NCI-H2029 treated with DMSO at 0.1 percent for 48 hours (cell line): ENCODE results near the gene DMBT1.
"Not testable (repeated sequence)": the region's sequence is repeated elsewhere in the genome, so short reads cannot be mapped to it uniquely, and the experiment has no call there.

Source experiments
- DNase-seq: peaks from one replicate; lab custom pipeline; 2025; lab: John Stamatoyannopoulos, UW

DMBT1 gene

DNA sequence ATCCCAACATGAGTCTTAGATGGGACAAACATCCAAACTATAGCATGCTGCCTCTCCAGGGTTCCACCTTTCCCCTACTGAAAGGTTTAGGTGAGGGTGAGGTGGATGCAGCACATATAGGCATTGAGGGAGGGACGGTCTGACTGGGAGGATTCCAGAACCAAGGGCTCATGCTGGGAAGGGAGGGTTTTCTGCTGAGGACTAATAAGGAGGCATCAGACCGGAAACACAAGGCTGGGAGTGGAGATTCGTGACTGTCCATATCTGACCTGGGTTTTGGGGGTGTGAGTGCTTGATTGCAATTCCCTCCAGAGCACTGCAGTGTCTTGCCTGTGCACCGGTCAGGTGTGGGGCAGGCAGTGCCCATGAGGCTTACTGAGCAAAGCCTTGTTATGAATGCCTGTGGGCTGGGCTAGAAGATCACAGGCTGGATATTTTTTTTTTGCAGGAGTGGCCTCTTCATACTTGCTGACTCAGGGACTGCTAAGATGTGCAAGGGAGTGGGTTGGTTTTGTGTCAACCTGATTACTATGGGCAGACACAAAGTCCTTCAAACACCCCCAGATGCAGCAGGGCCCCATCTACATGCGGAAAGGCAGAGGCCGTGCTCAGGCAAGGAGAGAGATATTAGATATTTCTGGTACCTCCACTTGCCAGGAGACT is 26.7 kb downstream of the DMBT1 start:
- DNase-seq: no peak

DNA sequence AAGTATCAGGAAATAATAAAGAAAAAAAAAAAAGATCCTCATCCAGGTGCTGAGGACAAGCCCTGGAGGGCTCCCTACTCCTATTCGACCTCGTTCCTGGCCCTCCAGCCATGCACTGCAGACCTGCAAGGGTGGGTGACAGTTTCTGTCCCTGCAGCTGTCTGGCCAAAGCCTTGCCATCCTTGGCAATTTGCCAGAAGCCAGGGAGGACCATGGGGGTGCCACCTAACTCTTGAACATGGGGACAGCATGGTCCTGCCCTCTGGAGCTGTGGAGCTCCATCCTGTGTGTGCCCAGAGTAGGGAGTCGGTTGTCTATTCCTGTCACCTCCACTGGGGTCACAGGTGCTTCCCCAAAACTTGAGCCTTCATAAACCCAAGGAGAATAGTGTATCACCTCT is 27.8 kb downstream of the DMBT1 start:
- no peak for DNase-seq

DNA sequence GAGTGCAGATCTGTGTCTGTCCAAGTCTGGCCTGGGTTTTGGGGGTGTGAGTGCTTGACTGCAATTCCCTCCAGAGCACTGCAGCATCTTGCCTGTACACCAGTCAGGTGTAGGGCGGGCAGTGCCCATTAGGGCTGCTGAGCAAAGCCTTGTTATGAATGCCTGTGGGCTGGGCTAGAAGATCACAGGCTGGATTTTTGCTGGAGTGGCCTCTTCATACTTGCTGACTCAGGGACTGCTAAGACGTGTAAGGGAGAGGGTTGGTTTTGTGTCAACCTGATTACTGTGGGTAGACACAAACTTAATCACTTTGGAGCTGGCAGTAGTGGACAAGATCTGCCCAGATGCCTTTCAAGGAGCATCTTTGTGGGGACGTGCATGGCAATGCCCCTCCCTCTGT is 29.6 kb downstream of the DMBT1 start:
- no peak for DNase-seq

DNA sequence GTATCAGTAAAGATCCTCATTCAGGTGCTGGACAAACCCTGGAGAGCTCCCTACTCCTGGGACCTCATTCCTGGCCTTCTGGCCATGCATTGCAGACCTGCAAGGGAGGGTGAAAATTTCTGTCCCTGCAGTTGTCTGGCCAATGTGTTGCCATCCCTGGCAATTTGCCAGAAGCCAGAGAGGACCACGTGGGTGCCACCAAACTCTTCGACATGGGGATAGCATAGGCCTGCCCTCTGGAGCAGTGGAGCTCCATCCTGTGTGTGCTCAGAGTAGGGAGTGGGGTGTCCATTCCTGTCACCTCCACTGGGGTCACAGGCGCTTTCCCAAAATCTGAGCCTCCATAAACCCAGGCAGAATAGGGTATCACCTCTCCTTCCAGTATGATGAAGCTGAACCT is 31.2 kb downstream of the DMBT1 start:
- no peak for DNase-seq

DNA sequence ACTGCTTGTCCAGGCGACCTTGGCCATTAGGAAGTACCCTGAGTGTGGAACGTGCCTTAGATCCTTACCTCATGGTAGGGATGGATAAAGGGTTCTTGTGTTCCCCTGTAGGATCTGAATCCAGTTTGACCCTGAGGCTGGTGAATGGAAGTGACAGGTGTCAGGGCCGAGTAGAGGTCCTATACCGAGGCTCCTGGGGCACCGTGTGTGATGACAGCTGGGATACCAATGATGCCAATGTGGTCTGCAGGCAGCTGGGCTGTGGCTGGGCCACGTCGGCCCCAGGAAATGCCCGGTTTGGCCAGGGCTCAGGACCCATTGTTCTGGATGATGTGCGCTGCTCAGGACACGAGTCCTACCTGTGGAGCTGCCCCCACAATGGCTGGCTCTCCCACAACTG is 31.6 kb downstream of the DMBT1 start:
- DNase-seq: no peak

DNA sequence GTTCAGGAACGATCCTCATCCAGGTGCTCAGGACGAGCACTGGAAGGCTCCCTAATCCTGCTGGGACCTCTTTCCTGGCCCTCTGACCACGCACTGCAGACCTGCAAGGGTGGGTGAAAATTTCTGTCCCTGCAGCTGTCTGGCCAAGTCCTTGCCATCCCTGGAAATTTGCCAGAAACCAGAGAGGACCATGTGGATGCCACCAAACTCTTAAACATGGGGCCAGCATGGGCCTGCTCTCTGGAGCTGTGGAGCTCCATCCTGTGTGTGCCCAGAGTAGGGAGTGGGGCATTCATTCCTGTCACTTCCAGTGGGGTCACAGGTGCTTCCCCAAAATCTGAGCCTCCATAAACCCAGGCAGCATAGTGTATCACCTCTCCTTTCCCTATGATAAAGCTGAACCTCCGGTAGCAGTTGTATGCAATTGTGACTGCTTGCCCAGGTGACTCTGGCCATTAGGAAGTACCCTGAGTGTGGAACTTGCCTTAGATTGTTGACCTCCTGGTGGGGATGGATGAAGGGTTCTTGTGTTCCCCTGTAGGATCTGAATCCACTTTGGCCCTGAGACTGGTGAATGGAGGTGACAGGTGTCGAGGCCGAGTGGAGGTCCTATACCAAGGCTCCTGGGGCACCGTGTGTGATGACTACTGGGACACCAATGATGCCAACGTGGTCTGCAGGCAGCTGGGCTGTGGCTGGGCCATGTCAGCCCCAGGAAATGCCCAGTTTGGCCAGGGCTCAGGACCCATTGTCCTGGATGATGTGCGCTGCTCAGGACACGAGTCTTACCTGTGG is 57.1 kb downstream of the DMBT1 start:
- no peak for DNase-seq

DNA sequence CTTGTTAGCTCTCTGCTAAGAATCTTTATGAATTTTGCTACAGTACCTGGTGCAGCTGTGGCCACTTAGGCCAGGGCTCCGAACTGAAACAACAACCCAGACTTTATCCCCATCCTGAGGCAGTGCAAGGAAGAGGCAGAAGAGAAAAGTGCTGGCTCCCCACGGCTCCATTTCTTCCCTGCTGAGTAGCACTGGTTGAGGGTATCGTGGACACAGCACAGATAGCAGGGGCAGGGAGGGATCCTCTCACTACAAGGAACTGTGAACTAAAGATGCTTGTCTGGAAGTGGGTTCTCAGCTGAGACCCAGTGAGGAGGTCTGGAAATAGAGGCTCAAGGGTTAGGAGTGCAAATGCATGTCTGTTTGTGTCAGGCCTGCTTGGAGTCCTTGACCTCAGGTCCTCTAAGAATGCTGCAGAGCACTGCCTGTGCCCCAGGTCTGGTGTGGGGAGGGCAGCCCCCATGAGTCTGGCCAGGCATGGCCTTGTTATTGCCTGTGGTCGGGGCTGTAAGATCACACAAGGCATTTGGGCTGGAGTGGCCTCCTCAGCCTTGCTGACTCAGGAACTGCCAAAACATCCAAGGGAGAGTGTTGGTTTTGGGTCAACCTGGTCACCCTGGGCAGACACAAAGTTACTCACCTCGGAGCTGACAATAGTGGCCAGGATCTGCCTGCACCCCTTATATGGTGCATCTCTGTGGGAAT is 58.1 kb downstream of the DMBT1 start:
- DNase-seq: no peak

DNA sequence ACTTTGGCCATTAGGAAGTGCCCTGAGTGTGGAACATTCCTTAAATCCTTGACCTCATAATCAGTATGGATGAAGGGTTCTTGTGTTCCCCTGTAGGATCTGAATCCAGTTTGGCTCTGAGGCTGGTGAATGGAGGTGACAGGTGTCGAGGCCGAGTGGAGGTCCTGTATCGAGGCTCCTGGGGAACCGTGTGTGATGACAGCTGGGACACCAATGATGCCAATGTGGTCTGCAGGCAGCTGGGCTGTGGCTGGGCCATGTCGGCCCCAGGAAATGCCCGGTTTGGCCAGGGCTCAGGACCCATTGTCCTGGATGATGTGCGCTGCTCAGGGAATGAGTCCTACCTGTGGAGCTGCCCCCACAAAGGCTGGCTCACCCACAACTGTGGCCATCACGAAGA is 60.4 kb downstream of the DMBT1 start:
- DNase-seq: not testable (repeated sequence)

DNA sequence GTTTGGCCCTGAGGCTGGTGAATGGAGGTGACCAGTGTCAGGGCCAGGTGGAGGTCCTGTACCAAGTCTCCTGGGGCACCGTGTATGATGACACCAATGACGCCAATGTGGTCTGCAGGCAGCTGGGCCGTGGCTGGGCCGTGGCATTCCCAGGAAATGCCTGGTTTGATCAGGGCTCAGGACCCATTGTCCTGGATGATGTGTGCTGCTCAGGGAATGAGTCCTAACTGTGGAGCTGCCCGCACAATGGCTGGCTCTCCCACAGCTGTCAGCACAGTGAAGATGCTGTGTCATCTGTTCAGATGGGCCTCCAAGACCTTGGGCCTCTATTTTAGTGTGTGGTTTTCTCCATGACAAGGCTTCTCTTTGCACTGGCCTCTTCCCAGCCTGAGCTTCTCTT is 64.0 kb downstream of the DMBT1 start:
- no peak for DNase-seq

DNA sequence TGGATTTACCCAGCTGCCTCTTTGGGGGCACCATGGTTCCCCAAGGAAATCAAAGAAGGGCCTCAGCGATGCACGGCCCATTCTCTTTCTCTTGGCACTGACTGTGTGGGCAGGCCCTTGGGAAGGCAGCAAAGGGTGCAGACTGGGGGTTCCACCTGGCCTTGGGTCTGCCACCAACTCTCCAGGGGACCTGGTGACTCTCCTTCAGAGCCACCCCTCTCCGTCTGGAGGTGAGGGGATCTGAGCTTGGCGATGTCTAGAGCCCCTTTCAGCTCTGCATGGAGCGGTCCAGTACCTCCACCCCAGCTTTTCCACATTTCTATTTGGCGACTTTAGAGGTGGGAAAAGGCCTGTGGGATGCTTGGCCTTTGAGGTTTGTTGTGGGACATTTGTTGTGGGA is 70.0 kb downstream of the DMBT1 start:
- DNase-seq: no peak

DNA sequence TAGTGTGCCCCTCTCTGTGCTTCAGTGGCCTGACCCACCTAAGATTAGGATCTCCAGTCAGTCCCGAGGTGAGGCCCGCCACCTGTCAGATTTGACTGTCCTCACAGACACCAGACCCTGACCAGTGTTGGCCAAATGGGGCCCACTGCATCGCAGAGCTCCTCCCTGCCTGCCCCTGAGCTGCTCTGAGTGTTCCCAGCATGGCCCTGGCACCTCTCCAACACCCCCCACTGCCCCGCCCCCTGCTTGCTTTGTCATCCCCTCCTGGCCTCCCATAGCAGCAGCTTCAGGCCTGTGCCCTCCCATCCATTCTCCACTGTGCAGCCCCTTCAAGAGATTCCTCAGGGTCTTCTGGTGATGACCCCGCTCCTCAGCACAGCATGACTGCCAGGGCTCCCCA is 71.5 kb downstream of the DMBT1 start:
- DNase-seq: no peak

DNA sequence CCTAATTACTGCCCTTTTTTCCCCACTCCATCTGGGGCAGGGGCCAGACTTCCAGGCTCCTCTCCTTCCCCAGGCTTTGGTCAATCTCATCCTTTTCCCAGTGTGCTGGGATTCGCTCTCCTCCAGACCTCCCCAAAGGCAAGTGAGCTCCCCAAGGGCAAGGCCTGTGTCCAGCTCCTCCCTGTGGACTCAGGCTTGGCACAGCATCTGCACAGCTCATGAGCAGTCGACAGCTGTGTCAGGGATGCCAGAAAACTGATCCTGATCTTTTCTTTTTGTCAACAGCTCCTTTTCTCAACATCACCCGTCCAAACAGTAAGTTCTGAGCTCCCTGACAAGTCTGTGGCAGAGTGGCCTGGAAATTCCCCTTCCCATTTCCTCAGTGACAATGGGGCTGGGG is 72.0 kb downstream of the DMBT1 start:
- no peak for DNase-seq

DNA sequence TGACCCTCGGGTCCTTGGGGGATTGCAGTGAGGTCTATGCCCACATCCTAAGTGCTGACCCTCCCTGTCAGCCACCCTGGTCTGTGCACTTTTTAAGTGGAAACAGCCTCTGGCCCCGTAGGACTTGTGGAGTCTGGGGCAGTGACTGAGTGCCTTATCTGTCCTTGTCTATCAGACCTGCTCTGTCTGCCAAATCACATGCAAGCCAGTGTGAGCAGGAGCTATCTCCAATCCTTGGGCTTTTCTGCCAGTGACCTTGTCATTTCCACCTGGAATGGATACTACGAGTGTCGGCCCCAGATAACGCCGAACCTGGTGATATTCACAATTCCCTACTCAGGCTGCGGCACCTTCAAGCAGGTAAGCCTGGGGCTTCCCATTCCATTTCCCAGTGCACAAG is 76.4 kb downstream of the DMBT1 start:
- DNase-seq: no peak

DNA sequence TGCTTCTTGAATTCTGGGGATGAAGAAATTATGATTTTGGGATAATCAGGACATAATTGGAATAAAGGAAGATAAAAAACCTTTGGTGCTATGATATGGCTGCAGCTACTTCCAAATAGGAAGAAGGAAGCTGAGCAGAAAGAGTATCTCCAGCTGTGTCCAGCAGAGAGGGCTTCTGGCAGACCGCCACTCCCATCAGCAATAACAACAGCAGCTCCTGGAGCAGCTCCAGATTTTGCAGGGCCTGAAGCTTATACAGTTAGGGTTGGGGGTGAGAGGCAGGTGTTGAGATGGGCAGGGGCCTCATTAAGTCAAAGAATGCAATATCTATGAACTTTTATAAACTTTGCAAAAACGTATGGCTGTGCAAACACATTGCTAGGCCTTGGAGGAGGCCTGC is 76.8 kb downstream of the DMBT1 start:
- DNase-seq: peak; percentile 29

DNA sequence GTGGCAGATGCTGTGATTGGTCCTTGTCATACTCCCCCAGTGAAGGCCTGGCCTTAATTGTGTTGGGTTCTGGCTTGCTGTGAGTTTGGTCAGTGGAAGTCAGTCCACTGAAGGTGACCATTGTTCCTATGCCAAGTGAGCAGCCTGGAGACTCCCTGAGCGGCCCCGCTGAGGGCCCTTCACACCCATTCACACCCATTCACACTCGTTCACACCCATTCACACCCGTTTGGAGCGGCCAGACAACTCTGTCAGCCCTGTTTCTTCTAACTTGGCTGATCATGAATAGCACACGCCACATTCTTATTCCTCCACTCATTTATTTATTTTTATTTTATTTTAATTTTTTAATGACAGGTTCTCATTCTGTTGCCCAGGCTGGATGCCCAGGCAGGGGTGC is 77.6 kb downstream of the DMBT1 start:
- DNase-seq: no peak

DNA sequence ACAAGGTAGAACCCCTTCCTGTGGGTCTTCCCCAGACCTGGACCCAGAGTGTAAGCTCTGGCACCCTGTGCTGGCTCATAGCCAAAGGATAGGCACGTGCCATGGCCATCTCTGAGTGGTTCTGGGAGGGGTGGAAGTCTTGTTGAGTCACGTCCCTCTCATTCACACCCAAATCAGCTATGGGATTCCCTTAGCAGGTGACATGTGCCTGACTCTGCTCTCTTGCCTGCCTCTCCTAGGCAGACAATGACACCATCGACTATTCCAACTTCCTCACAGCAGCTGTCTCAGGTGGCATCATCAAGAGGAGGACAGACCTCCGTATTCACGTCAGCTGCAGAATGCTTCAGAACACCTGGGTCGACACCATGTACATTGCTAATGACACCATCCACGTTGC is 79.2 kb downstream of the DMBT1 start:
- DNase-seq: peak; percentile 5

DNA sequence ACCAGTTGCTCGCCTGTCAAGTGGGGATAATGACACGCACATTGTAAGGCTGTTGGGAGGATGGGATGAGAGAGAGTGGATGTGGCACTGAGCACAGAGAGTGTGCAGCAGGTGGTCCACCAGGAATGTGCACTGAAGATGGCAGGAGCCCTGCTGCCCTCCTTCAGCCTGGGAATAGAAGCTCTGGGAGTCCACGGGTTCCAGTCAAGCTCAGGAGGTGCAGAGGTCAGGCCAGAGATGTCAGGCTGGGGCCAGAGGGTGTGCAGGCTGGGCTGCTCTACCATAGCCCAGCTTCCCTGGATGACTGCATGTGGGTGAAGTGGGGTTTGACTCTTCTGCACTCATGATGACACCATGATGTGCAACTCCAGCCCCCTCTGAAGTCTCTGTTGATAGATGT is 80.4 kb downstream of the DMBT1 start:
- DNase-seq: no peak

DNA sequence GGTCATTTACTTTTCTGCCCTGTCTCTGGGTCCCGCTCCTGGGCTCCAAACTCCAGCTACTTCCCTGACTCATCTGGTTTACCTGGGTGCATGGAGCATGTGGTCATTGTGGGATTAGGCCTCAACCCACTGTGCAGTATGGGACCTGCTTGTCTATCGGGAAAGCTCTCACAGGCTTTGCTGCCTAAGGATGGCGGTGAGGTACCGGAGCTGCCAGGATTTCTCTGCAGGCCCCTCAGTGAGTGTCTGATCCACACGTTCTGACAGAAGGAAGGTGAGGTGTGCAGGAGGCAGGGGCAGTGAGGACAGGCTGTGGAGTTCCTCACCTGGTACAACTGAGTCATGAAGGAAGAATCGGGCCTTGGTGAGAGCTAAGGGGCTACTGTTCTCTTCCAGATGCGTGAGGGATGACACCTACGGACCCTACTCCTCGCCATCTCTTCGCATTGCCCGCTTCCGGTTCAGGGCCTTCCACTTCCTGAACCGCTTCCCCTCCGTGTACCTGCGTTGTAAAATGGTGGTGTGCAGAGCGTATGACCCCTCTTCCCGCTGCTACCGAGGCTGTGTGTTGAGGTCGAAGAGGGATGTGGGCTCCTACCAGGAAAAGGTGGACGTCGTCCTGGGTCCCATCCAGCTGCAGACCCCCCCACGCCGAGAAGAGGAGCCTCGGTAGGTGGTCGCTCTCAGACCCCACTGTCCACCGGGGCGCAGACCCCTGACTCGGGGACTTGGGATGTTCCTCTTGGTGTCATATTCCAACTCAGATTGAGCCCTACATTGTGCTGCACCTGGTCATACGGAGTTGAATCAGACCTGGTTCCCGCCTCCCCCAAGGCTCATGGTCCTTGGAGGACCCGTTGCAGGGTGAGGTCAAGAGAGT is 82.4 kb downstream of the DMBT1 start:
- DNase-seq: no peak

DNA sequence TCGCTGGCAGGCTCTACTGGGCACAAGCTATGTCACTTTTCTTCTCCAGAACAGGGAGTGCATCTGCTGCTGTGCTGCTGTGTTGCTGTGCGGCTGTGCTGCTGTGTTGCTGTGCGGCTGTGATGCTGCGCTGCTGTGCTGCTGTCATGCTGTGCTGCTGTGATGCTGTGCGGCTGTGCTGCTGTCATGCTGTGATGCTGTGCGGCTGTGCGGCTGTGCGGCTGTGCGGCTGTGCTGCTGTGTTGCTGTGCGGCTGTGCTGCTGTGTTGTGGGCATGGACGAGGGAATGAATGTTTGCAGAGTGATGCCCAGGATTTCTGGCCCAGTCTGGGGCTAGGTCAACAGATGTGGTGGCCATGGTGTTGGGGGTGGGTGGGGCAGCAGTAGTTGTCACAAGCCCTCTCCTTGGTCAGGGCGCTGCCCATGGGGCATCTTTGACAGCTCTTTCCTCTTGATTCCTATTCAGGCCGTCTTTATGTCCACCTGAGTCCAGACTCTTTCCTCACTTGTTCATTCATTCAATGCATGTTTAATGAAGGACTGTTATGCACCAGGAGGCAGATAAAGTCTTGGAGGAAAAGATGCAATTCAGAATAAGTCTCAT is 83.5 kb downstream of the DMBT1 start:
- DNase-seq: no peak

DNA sequence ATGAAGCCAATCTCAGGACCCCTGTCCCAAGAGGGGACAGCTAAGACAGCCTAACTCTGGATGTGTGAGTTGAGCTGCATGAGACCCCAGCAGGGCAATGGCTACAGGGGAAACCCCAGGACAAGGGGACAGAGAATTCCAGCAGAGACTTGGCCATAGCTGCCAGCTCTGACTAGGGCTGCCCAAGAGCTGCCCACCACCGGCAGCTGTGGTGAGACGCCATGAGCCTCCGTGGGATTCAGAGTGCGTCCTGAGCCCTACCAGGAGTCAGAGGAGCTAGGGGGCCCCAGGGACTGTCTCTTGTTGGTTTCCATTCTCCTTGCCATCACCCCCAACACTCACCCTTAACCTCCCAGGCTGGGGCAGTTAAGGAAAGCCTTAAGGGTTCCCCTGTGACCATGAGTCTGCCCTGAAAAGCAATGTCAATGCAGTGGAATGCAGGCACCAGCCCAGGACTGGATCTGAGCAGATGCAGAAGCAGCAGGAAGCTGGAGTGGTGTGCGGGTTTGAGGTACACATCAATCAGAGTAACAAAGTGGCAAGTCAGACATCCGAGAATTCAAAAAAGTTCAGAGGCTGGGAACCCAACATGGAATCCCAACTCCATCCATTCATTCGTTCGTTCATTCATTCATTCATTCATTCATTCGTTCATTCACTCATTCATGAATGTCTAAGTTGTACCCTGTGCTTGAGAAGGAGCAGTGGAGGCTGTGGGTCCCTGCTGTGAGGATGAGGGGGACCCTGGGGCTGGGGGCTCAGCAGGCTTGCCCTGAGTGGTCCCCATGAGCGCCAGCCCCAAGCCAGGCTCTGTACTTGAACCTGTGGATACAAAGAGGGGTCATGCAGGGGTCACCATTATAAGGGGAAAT is 86.2 kb downstream of the DMBT1 start:
- DNase-seq: no peak
